Hepatocyte (in vitro differentiated cells): Measurements from ENCODE around the gene FLRT2. TPM values are rescaled to one million over a fixed set of nuclear protein-coding genes. Genes with fewer than 3 reads are reported as not detected.

ENCODE experiments used
- DNase-seq: peaks from one replicate; pipeline ENCODE4 v3.0.0-alpha.2; 2016; ENCODE audit warnings: low spot score
- H2AFZ ChIP-seq: fragments of 200-600 bp; sonication (generic); 2 replicates; pipeline ENCODE4 v1.6.0; 2016; ENCODE audit warnings: antibody characterized with exemption, mild to moderate bottlenecking
- H3K27ac ChIP-seq: fragments of 200-600 bp; sonication (generic); 2 replicates; pipeline ENCODE4 v1.5.1; 2016; ENCODE audit warnings: mild to moderate bottlenecking
- H3K27me3 ChIP-seq: fragments of 200-600 bp; sonication (generic); 2 replicates; pipeline ENCODE4 v1.6.1; 2016
- H3K36me3 ChIP-seq: fragments of 200-600 bp; sonication (generic); replicated peaks from 2 replicates; pipeline ENCODE4 v1.5.1; 2016; ENCODE audit warnings: low read depth; ENCODE audit not compliant: insufficient read depth
- H3K4me1 ChIP-seq: fragments of 200-600 bp; sonication (generic); 2 replicates; pipeline ENCODE4 v1.5.1; 2016; ENCODE audit warnings: mild to moderate bottlenecking, moderate library complexity; ENCODE audit not compliant: insufficient read depth
- H3K4me2 ChIP-seq: fragments of 200-600 bp; sonication (generic); 2 replicates; pipeline ENCODE4 v1.6.0; 2016
- H3K4me3 ChIP-seq: fragments of 200-600 bp; sonication (generic); 2 replicates; pipeline ENCODE4 v1.5.1; 2016; ENCODE audit warnings: mild to moderate bottlenecking
- H3K79me2 ChIP-seq: fragments of 200-600 bp; sonication (generic); 2 replicates; pipeline ENCODE4 v1.6.0; 2017; ENCODE audit warnings: mild to moderate bottlenecking
- H3K9me2 ChIP-seq: fragments of 200-600 bp; sonication (generic); replicated peaks from 2 replicates; pipeline ENCODE4 v1.6.0; 2017; ENCODE audit warnings: mild to moderate bottlenecking; ENCODE audit not compliant: insufficient read depth
- H3K9me3 ChIP-seq: fragments of 200-600 bp; sonication (generic); 2 replicates; pipeline ENCODE4 v1.5.1; 2016; ENCODE audit warnings: low read depth, mild to moderate bottlenecking
- H4K20me1 ChIP-seq: fragments of 200-600 bp; sonication (generic); 2 replicates; pipeline ENCODE4 v1.6.0; 2016; ENCODE audit warnings: mild to moderate bottlenecking; ENCODE audit not compliant: insufficient read depth, poor library complexity, severe bottlenecking
- EZH2 ChIP-seq: fragments of 200-600 bp; sonication (generic); IDR thresholded peaks from 2 replicates; pipeline ENCODE4 v1.6.1; 2016; ENCODE audit warnings: antibody characterized with exemption, mild to moderate bottlenecking, borderline replicate concordance
- EZH2phosphoT487 ChIP-seq: fragments of 200-600 bp; sonication (generic); IDR thresholded peaks from one replicate; pipeline ENCODE4 v1.6.1; 2018; ENCODE audit warnings: antibody characterized with exemption, mild to moderate bottlenecking, low read depth, moderate library complexity; ENCODE audit not compliant: unreplicated experiment, severe bottlenecking
- WGBS: methylation state at CpG from one replicate; pipeline ENCODE4 v1.1.6; 2016; ENCODE audit warnings: low lambda C conversion rate; ENCODE audit errors: missing lambda C conversion rate; 5-methylcytosine and 5-hydroxymethylcytosine counted together
- polyA plus RNA-seq: library from polyadenylated mRNA; unstranded; fragments of >200 nt; fragmentation: Nextera tagmentation; extraction: Ambion mirVana; gene quantifications from 2 replicates; pipeline ENCODE4 v1.2.1, GENCODE V29; 2016
- total RNA-seq: library from RNA; depleted of rRNA; stranded (reverse); fragments of >200 nt; gene quantifications from 2 replicates; pipeline ENCODE4 v1.2.3, GENCODE V29; 2014
- TF ChIP-seq, protein P1 (sequence below): fragments of 200-600 bp; sonication (generic); IDR thresholded peaks from 2 replicates; pipeline ENCODE4 v1.5.1; 2016; ENCODE audit warnings: antibody characterized with exemption, mild to moderate bottlenecking; ENCODE audit not compliant: poor library complexity

The FLRT2 gene
- total and polyA plus RNA-seq, 2 experiments from 2014 or later = 32.9 to 42.3 TPM

DNA sequence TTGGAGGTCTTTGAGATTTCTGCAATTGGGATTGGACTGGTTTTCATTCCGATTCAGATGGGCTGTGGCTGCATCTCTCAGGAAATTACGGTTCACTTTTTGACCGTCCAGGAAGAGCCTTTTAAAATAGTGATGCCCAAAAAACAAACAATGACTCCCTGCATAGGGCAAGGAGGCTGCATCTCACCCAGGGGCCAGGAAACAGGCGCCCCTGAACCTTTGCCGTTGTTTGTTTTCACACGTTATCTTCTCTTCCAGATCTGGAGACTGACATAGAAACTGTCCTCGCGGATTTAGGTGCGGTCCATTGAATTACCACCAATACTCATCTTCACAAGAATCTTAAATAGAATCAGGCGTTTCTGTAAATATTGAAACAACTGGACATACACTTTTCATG lies 66.0 kb downstream of the FLRT2 start:
- H3K79me2 ChIP-seq = peaks cover 67% of the 10 kb centered on the region
- H3K9me3 ChIP-seq = no peaks in the 10 kb centered on the region
- no peak overlapping the region for H3K4me3 ChIP-seq
- DNase-seq = no peak
- no peaks in the 10 kb centered on the region for H3K9me2 ChIP-seq
- H3K36me3 ChIP-seq = no peaks in the 10 kb centered on the region
- TF ChIP-seq EZH2 (no peak), EZH2phosphoT487 (no peak)
- TF ChIP-seq, protein P1, sequence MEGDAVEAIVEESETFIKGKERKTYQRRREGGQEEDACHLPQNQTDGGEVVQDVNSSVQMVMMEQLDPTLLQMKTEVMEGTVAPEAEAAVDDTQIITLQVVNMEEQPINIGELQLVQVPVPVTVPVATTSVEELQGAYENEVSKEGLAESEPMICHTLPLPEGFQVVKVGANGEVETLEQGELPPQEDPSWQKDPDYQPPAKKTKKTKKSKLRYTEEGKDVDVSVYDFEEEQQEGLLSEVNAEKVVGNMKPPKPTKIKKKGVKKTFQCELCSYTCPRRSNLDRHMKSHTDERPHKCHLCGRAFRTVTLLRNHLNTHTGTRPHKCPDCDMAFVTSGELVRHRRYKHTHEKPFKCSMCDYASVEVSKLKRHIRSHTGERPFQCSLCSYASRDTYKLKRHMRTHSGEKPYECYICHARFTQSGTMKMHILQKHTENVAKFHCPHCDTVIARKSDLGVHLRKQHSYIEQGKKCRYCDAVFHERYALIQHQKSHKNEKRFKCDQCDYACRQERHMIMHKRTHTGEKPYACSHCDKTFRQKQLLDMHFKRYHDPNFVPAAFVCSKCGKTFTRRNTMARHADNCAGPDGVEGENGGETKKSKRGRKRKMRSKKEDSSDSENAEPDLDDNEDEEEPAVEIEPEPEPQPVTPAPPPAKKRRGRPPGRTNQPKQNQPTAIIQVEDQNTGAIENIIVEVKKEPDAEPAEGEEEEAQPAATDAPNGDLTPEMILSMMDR = no peak
- H3K4me1 ChIP-seq = peaks cover 5% of the 10 kb centered on the region
- no peak overlapping the region for H3K27ac ChIP-seq
- no peaks in the 10 kb centered on the region for H3K27me3 ChIP-seq
- 87% methylated on average over 10 of the region's 10 CpGs for WGBS
- no peak overlapping the region for H2AFZ ChIP-seq
- no peaks in the 10 kb centered on the region for H4K20me1 ChIP-seq
- H3K4me2 ChIP-seq = no peak overlapping the region

DNA sequence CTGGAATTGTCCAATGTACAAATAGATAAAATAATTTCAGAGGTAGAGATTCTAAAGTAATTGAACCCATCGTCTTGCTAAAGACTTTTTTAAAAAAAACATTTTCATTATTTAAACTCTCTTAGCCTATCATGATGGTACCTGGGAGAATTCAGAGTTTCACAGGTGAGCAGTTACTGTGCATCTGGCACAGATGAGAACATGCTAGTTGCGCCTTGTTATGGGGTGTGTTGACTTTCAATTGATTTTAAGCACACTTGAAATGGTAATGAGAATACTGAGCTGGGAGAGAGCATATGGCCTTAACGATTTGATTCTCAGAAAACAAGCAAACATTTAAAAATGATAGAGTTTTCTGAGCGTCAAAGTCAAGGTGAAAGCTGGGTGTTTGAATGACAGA lies 66.6 kb downstream of the FLRT2 start:
- Histone ChIP-seq H3K79me2 (peaks cover 72% of the 10 kb centered on the region), H3K4me1 (peaks cover 5% of the 10 kb centered on the region), H4K20me1 (no peaks in the 10 kb centered on the region), H2AFZ (no peak overlapping the region), H3K4me3 (no peak overlapping the region), H3K9me2 (no peaks in the 10 kb centered on the region), H3K4me2 (no peak overlapping the region), H3K27ac (no peak overlapping the region), H3K9me3 (no peaks in the 10 kb centered on the region), H3K27me3 (no peaks in the 10 kb centered on the region), H3K36me3 (no peaks in the 10 kb centered on the region)
- TF ChIP-seq EZH2 = no peak
- no peak for TF ChIP-seq EZH2phosphoT487
- TF ChIP-seq, protein P1 = no peak
- no peak for DNase-seq
- WGBS = 97% methylated on average over 4 of the region's 4 CpGs

DNA sequence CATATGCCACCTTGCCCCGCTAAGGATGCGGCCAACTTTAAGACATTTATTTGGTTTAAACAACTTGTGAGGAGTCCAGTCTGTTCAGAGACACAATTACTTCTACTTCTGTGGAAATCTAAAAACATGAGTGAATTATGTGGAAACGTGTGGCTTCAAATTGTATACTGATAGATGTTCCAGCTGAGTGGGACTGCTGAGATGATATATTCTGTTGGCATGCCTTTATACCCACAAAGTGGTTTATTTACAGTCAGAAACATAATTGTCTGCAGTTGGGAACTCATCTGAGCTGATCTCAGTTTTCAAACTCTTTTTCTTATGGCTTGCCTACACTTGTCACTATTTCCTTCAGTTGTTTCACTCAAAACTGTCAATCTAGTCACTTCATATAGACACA lies 67.8 kb downstream of the FLRT2 start:
- Histone ChIP-seq H3K9me2 (no peaks in the 10 kb centered on the region), H4K20me1 (no peaks in the 10 kb centered on the region), H3K4me3 (no peak overlapping the region), H3K36me3 (no peaks in the 10 kb centered on the region), H3K27ac (no peak overlapping the region), H3K9me3 (no peaks in the 10 kb centered on the region), H2AFZ (no peak overlapping the region), H3K79me2 (peaks cover 75% of the 10 kb centered on the region), H3K27me3 (no peaks in the 10 kb centered on the region), H3K4me2 (no peak overlapping the region), H3K4me1 (peaks cover 5% of the 10 kb centered on the region)
- TF ChIP-seq EZH2phosphoT487 (no peak), EZH2 (no peak)
- TF ChIP-seq, protein P1 = no peak
- WGBS = 89% methylated on average over 3 of the region's 3 CpGs
- no peak for DNase-seq

DNA sequence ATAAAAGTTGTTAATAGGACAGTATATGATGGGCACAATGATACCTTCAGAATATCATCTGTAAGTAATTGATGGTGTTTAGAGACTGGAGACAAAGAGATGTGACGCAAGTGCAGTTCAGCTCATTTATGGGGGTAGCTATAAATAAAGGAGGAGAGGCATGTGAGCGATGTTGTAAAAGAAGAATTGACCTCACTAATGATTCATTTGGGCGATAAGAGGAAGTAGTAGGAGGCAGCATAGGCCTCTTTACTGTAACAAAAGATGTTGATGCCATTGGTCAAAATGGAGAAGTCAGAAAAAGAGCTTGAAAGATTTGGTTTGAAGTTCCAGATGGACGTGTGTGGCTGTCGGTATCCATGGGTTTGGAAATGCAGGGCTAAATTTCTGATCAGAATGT lies 70.0 kb downstream of the FLRT2 start:
- Histone ChIP-seq H3K27ac (peak overlapping the region; percentile 69), H2AFZ (no peak overlapping the region), H3K9me3 (no peaks in the 10 kb centered on the region), H3K9me2 (no peaks in the 10 kb centered on the region), H3K4me3 (no peak overlapping the region), H4K20me1 (no peaks in the 10 kb centered on the region), H3K27me3 (no peaks in the 10 kb centered on the region), H3K79me2 (peaks cover 76% of the 10 kb centered on the region), H3K4me1 (peaks cover 5% of the 10 kb centered on the region), H3K36me3 (no peaks in the 10 kb centered on the region), H3K4me2 (no peak overlapping the region)
- peak; percentile 22 for DNase-seq
- TF ChIP-seq, protein P1 = no peak
- no peak for TF ChIP-seq EZH2
- no peak for TF ChIP-seq EZH2phosphoT487
- WGBS = 83% methylated on average over 5 of the region's 5 CpGs
